MV-4-11 (cell line): Measurements from ENCODE around the gene KBTBD12.

Experiments
- DNase-seq: peaks from one replicate; lab custom pipeline; 2025; lab: John Stamatoyannopoulos, UW

The KBTBD12 gene

GRCh38 chr3:128014548-128014947 lies 99.5 kb downstream of the KBTBD12 start:
- DNase-seq = no peak

- DNase-seq = no peak
Measured at GRCh38 chr3:128016502-128016901, 101.5 kb downstream of the KBTBD12 start.

GRCh38 chr3:128021768-128022372 lies 106.8 kb downstream of the KBTBD12 start:
- DNase-seq = no peak

- no peak for DNase-seq
Measured at GRCh38 chr3:128033102-128033501, 118.1 kb downstream of the KBTBD12 start.

GRCh38 chr3:128036119-128036518 lies 121.1 kb downstream of the KBTBD12 start:
- DNase-seq = no peak
